ENCODE measurements around the gene ERBB4. TPM values are rescaled to one million over a fixed set of nuclear protein-coding genes. Genes with fewer than 3 reads are reported as not detected.

ERBB4 gene
- total RNA-seq, 1 donor from 2014 or later, result 2.8 TPM

GRCh38 chr2:212145121-212145520 is 393.5 kb downstream of the ERBB4 start:
- no peak for TF ChIP-seq CTCF (IDR thresholded peaks at IDR 0.05)
- H3K27ac Mint-ChIP-seq (ENCODE audit: unreplicated experiment), result peak overlapping the region; percentile 70

DNA sequence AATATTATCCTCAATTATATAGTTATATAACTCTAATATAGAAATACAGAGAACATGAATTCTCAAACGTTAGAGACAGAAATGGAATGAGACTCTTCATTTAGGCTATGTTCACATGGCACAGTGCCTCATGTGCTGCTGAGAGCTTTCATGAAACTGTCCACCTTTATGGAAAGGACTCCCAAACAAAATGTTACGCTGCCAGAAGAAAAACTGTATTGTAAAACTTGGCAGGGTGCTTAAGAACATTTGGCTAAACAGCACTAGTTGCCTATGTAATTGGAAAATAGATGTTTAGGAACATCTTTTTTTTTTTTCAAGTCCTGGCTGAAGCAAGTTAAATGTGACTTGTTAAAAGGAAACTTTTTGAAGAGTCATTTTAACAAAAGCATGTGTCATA is 396.0 kb downstream of the ERBB4 start:
- H3K9me3 Mint-ChIP-seq (ENCODE audit: unreplicated experiment), result no peaks in the 10 kb centered on the region
- no peak overlapping the region for H3K4me3 Mint-ChIP-seq (ENCODE audit: unreplicated experiment)
- no peaks in the 10 kb centered on the region for H3K27me3 Mint-ChIP-seq (ENCODE audit: unreplicated experiment)
- no peak for TF ChIP-seq CTCF (IDR thresholded peaks at IDR 0.05)
- DNase-seq (ENCODE audit: extremely low spot score, unreplicated experiment), result no peak
- no peaks in the 10 kb centered on the region for H3K36me3 Mint-ChIP-seq (ENCODE audit: unreplicated experiment)
- H3K27ac Mint-ChIP-seq (ENCODE audit: unreplicated experiment), result no peak overlapping the region
- peaks cover 23% of the 10 kb centered on the region for H3K4me1 Mint-ChIP-seq (ENCODE audit: unreplicated experiment)

More at GRCh38 chr2:212145121-212145520, 393.5 kb downstream of the ERBB4 start:
- Mint-ChIP-seq H3K4me3 (ENCODE audit: unreplicated experiment) (no peak overlapping the region), H3K27me3 (ENCODE audit: unreplicated experiment) (no peaks in the 10 kb centered on the region), H3K36me3 (ENCODE audit: unreplicated experiment) (no peaks in the 10 kb centered on the region), H3K9me3 (ENCODE audit: unreplicated experiment) (peaks cover 3% of the 10 kb centered on the region), H3K4me1 (ENCODE audit: unreplicated experiment) (peaks cover 23% of the 10 kb centered on the region)
- no peak for DNase-seq (ENCODE audit: extremely low spot score, unreplicated experiment)

- no peaks in the 10 kb centered on the region for H3K27me3 Mint-ChIP-seq (ENCODE audit: unreplicated experiment)
- no peak for DNase-seq (ENCODE audit: extremely low spot score, unreplicated experiment)
- no peak overlapping the region for H3K4me3 Mint-ChIP-seq (ENCODE audit: unreplicated experiment)
- H3K36me3 Mint-ChIP-seq (ENCODE audit: unreplicated experiment), result no peaks in the 10 kb centered on the region
- no peaks in the 10 kb centered on the region for H3K9me3 Mint-ChIP-seq (ENCODE audit: unreplicated experiment)
- H3K4me1 Mint-ChIP-seq (ENCODE audit: unreplicated experiment), result peaks cover 21% of the 10 kb centered on the region
- H3K27ac Mint-ChIP-seq (ENCODE audit: unreplicated experiment), result no peak overlapping the region
- TF ChIP-seq CTCF (IDR thresholded peaks at IDR 0.05), result no peak
These were observed 397.1 kb downstream of the ERBB4 start for GRCh38 chr2:212141499-212141898.

GRCh38 chr2:212136216-212136795 is 402.3 kb downstream of the ERBB4 start:
- no peak overlapping the region for H3K4me3 Mint-ChIP-seq (ENCODE audit: unreplicated experiment)
- no peak for DNase-seq (ENCODE audit: extremely low spot score, unreplicated experiment)
- no peaks in the 10 kb centered on the region for H3K27me3 Mint-ChIP-seq (ENCODE audit: unreplicated experiment)
- no peak for TF ChIP-seq CTCF (IDR thresholded peaks at IDR 0.05)
- no peaks in the 10 kb centered on the region for H3K36me3 Mint-ChIP-seq (ENCODE audit: unreplicated experiment)
- no peak overlapping the region for H3K27ac Mint-ChIP-seq (ENCODE audit: unreplicated experiment)
- H3K4me1 Mint-ChIP-seq (ENCODE audit: unreplicated experiment), result peaks cover 11% of the 10 kb centered on the region
- no peaks in the 10 kb centered on the region for H3K9me3 Mint-ChIP-seq (ENCODE audit: unreplicated experiment)

DNA sequence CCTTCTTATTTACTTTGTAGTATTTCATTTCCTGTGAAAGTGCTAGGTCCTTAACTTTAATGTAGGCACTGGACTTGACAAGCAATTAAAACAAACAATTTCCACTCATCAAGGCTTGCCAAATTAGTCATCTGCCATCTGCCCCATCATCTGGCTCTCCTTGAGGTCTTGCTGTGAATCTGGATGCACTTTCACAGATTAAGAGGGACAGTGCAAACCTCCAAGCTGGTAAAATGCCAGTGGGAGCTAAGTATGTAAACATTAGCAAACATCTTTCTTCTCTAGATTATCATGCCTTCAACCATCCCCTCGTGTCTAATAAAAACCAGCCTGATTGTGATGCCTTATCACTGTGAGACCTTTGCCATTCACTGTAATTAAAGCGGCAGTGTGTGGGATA is 402.9 kb downstream of the ERBB4 start:
- Mint-ChIP-seq H3K36me3 (ENCODE audit: unreplicated experiment) (no peaks in the 10 kb centered on the region), H3K27me3 (ENCODE audit: unreplicated experiment) (no peaks in the 10 kb centered on the region), H3K4me3 (ENCODE audit: unreplicated experiment) (no peak overlapping the region), H3K4me1 (ENCODE audit: unreplicated experiment) (peaks cover 11% of the 10 kb centered on the region), H3K9me3 (ENCODE audit: unreplicated experiment) (no peaks in the 10 kb centered on the region), H3K27ac (ENCODE audit: unreplicated experiment) (no peak overlapping the region)
- no peak for TF ChIP-seq CTCF (IDR thresholded peaks at IDR 0.05)
- DNase-seq (ENCODE audit: extremely low spot score, unreplicated experiment), result no peak
